COLO668 (cell line): Measurements from ENCODE around the gene WNK4.
"Not testable (repeated sequence)": the region's sequence is repeated elsewhere in the genome, so short reads cannot be mapped to it uniquely, and the experiment has no call there.

Experiments
- DNase-seq: peaks from one replicate; lab custom pipeline; 2025; ENCODE audit not compliant: unreplicated experiment; lab: John Stamatoyannopoulos, UW

WNK4 gene

DNA sequence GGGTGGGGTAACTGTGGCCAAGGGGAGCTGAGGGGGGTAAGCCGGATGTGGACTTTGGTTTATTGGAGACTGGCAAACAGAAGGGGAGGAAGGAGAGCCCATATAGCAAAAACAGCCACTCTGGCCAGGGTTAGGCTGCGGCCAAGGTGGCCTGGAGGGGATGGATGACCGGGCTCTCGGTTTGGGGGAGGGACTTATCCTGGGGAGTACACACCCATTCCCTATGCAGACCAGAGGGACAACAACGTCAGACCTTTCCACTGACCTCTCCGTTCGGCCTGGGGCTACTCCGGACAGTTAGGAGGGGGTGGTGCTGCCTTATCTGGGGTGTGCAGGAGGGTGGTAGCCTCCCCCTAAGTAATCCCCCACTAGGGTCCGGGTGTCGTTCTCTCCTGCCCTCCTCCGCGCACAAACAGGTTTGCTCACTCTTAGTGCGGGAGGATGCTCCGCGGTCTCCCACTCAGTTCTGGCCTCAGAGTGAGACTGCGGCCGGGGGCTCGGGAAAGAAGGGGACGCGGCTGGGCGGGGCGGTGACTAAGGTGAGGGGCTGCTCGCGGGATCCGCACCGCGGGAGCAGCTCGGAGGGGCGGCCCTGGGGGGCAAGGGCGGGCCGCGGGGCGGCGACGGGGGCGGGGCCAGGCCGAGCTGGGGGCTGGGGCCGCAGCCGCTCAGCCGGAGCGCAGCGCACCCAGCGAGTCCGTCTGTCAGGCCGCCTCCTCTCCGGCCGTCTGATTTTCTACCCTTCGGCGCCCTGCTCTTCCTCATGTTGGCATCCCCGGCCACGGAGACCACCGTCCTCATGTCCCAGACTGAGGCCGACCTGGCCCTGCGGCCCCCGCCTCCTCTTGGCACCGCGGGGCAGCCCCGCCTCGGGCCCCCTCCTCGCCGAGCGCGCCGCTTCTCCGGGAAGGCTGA, at the start of gene WNK4:
Gene WNK4, plus strand, starts transcription at position 675 of the 915 bp plus-strand sequence. Its CDS starts 89 bp downstream, at position 764.
- peak; percentile 32 for DNase-seq

GRCh38 chr17:42740699-42741098, 39.7 kb upstream of the WNK4 start:
- DNase-seq, result no peak

- DNase-seq, result not testable (repeated sequence)
These were observed 37.5 kb upstream of the WNK4 start for GRCh38 chr17:42742916-42743315.

DNA sequence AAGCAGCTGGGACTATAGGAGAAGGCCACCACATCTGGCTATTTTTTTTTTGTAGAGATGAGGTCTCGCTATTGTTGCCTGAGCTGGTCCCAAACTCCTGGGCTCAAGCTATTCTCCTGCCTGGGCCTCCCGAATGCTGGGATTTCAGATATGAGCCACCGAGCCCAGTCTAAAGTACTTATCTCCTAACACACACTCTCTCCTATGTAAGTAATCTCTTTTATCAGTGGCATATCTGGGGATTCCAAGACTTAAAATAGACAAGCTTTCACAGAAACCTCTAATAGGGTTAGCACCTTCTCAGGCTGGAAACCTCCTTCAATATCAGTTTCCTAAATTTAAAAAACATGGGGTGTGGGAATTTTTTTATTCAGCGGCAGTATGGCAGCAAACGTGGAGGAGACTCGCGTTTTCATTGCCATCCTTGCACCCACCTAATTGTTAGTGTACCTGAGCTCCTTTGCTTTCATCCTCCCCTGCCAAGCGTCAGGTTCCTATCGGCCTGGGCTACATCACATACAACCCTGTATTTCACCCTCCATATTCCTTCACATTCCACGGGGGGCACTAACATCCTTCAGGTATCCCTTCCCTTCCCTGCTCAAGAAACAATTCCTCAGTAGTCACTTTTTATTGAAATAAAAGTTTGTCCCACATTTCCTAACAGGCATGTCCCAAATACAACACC, 36.7 kb upstream of the WNK4 start:
- no peak for DNase-seq

GRCh38 chr17:42744283-42744805, 36.1 kb upstream of the WNK4 start:
- peak; percentile 75 for DNase-seq

DNA sequence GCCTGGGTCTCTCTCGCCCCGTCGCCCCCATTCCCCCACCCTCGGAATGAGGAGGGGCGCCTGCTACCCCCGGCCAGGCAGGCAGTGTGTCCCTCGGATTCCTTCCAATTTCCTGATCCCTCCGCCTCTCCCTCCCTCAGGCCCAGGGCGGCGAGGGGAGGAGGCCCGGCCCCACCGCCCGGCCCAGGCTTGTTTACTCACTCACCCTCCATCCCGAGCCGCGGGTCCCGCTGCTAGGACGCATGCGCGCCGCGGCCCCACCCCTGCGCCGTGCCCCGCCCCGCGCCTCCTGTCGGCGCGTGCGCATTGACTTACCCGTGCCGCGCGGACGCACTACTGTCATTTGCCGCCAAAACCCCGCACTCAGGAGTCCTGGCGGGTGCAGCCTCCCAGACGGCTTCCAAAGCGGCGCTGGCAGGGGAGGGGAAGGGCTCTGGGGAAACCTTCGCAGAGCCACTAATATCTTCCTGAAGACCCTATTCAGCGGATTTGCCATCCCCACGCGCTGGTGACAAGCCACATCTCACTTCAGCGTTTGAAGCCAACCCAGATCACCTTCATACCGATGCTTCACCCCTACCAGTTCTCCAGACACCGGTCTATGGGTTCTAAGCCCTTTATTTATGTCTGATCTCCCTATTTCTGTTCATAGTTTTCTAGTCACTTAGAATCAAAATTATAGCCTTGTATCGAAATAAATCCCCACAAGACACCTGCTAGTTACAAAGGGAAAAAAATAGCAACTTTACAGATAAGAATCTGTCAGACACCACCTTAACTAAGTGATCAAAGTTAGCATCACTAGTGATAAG, 35.4 kb upstream of the WNK4 start, which contains the start of gene EZH1:
Gene EZH1, minus strand, starts transcription at position 235 of the 812 bp plus-strand sequence. CDS start 16,099 bp downstream, outside the sequence.
- DNase-seq, result peak; percentile 92

DNA sequence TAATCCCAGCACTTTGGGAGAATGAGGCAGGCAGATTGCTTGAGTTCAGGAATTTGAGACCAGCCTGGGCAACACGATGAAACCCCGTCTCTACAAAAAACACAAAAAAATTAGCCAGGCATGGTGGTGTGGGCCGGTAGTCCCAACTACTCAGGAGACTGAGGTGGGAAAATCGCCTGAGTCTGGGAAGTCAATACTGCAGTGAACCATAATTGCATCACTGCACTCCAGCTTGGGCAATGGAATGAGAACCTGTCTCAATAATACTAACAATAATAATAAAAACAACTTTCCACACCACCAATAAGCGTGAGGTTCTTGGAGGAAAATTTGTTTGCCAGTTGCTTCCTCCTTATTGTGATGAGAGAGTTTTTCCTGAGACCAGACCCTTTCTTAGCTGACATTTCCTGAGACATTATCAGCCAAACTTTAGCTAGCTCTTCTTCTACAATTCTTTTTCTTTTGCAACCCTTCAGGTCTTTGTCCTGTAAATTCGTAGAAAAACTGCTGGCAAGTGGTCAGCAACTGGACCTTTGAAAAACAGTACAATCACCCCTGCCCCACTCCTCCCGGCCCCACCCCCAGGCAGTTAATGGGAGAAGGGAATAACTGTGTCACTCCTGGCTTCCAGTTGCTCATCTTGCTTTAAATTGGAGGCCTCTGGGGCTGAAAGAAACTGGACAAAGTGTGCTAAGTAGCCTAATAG, 32.1 kb upstream of the WNK4 start:
- DNase-seq, result no peak

- no peak for DNase-seq
These were observed 31.3 kb upstream of the WNK4 start for GRCh38 chr17:42748908-42749798.

GRCh38 chr17:42750739-42751344, 29.6 kb upstream of the WNK4 start:
- DNase-seq, result no peak

GRCh38 chr17:42751628-42752027, 28.8 kb upstream of the WNK4 start:
- no peak for DNase-seq

DNA sequence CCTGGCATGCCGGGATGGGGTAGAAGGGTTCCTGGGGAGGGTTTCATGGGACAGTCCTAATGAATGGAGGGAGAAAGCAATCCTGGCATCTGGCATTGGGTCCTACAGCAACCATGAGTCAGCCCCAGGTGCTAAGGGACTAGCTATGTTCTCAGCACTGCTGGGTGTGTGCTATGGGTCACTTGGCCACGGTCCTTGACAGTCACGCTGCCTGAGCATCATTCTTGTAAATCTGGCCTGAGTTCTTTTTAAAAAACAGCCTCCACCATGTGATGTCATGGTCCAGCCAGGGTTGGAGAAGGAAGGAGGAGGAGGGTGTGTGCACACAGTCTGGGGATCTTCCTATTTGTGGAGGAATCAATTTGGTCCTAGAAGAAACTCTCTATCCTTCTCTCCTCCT, 25.6 kb upstream of the WNK4 start:
- DNase-seq, result no peak

GRCh38 chr17:42759982-42760651, 20.3 kb upstream of the WNK4 start:
- no peak for DNase-seq

DNA sequence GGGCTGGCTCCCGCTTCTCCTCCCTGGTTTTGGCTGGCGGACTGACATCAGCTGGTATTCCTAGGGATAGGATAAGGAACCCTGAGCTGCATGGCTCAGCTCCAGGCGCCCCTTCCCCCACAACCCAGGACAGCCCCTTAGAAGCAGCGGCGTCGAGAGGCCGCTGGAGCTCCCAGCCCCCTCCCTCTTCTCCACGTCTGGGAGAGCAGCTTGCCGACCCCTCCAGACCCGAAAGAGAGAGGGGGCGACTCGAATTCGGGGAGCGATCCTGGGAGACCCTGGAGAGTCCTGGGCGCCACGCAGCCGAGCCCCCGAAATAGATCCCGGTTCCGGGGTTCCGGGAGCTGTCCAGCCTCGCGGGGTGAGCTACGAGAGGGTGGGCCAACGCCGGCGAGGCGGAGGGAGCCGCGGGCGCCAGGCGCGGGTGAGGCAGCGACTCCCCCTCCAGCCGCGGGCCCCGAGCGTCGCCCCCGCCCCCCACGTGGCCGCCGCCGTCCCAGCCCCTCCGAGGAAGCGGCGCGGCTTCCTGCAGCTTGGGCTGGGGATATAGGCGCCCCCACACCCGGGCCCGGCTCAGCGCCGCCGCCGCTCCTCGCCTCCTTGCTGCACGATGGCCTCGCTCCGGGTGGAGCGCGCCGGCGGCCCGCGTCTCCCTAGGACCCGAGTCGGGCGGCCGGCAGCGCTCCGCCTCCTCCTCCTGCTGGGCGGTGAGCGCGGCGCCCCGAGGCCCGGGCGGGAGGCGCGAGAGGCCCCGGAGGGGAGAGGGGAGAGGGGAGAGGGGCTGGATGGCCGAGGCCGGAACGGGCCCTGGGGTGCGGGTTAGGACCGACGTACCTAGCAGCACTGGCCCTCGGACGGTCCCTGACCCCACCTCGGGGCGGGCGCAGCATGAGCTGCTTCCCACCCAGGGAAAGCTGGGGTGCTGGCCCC, 19.5 kb upstream of the WNK4 start, which contains the start of gene RAMP2:
Gene RAMP2, plus strand, starts transcription at position 576 of the 930 bp plus-strand sequence. Its CDS starts 35 bp downstream, at position 611.
- DNase-seq, result peak; percentile 44

GRCh38 chr17:42761638-42762037, 18.8 kb upstream of the WNK4 start:
- no peak for DNase-seq

GRCh38 chr17:42766124-42766523, 14.3 kb upstream of the WNK4 start:
- DNase-seq, result no peak

GRCh38 chr17:42767512-42767911, 12.9 kb upstream of the WNK4 start:
- no peak for DNase-seq

DNA sequence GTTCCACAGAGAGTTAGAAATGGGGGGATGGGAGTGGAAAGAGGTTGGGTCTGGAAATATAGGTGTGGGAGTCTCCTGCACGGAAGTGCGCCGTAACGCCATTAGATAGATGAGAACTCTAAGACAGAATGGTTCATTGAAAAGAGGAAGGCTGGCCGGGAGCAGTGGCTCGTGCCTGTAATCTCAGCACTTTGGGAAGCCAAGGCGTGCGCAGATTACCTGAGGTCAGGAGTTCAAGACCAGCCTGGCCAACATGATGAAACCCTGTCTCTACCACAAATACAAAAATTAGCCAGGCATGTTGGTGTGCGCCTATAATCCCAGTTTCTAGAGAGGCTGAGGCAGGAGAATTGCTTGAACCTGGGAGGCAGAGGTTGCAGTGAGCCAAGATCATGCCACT, 12.4 kb upstream of the WNK4 start:
- not testable (repeated sequence) for DNase-seq
